PC-3 (cell line): Measurements from ENCODE around the gene PSMC6. TPM values are rescaled to one million over a fixed set of nuclear protein-coding genes. Genes with fewer than 3 reads are reported as not detected.
A peak's percentile ranks its signal among the peaks of the same experiment; 100 is the strongest.

Source experiments
- ATAC-seq: fragments of 200-7000 bp; cut with Tn5 transposase; 2 replicates; pipeline ENCODE4 v1.9.1; 2020; ENCODE audit warnings: mild to moderate bottlenecking, moderate library complexity
- BruUV-seq: library from RNA; stranded (reverse); fragments of 400-500 nt; replicated peaks from 2 replicates; lab custom pipeline; 2021; lab: Mats Ljungman, UMichigan
- CTCF ChIA-PET: fragments of 300-600 bp; sonication (Branson Sonifier 250); formaldehyde crosslinking; loops from one replicate; lab custom pipeline; 2022; ENCODE audit warnings: antibody characterized with exemption; lab: Charles Lee
- POLR2A ChIA-PET: fragments of 300-600 bp; sonication (Branson Sonifier 250); formaldehyde crosslinking; loops from one replicate; lab custom pipeline; 2022; ENCODE audit warnings: antibody characterized with exemption; ENCODE audit not compliant: unreplicated experiment; lab: Charles Lee
- DNase-seq: peaks from one replicate; pipeline ENCODE4 v3.0.0-alpha.2; 2015
- H2AFZ ChIP-seq: fragments of 300-600 bp; sonication (generic); 2 replicates; pipeline ENCODE4 v1.6.0; 2016; ENCODE audit warnings: antibody characterized with exemption, low read length
- H3F3A ChIP-seq: fragments of 300-600 bp; sonication (generic); one replicate; pipeline ENCODE4 v1.6.0; 2017; ENCODE audit warnings: antibody characterized with exemption, low read length, control low read depth, mild to moderate bottlenecking; ENCODE audit not compliant: unreplicated experiment
- H3K27ac ChIP-seq: fragments of 300-600 bp; sonication (generic); 2 replicates; pipeline ENCODE4 v1.5.1; 2016; ENCODE audit warnings: mild to moderate bottlenecking, low read length
- H3K27me3 ChIP-seq: fragments of 300-600 bp; sonication (generic); 2 replicates; pipeline ENCODE4 v1.6.1; 2016; ENCODE audit warnings: low read length, mixed read lengths
- H3K36me3 ChIP-seq: fragments of 300-600 bp; sonication (generic); 2 replicates; pipeline ENCODE4 v1.6.1; 2016; ENCODE audit warnings: low read depth, mixed run types, low read length, mixed read lengths
- H3K4me1 ChIP-seq: fragments of 300-600 bp; sonication (generic); 2 replicates; pipeline ENCODE4 v1.5.1; 2016; ENCODE audit warnings: low read length; ENCODE audit not compliant: insufficient read depth
- H3K4me2 ChIP-seq: fragments of 300-600 bp; sonication (generic); 2 replicates; pipeline ENCODE4 v1.6.0; 2016; ENCODE audit warnings: low read length
- H3K4me3 ChIP-seq: fragments of 300-600 bp; sonication (generic); 2 replicates; pipeline ENCODE4 v1.5.1; 2016; ENCODE audit warnings: mild to moderate bottlenecking, low read length, mixed read lengths
- H3K79me2 ChIP-seq: fragments of 300-600 bp; sonication (generic); 2 replicates; pipeline ENCODE4 v1.6.1; 2017; ENCODE audit warnings: low read length, mixed read lengths
- H3K9ac ChIP-seq: fragments of 300-600 bp; sonication (generic); 2 replicates; pipeline ENCODE4 v1.6.0; 2016; ENCODE audit warnings: mild to moderate bottlenecking, low read length
- H3K9me2 ChIP-seq: fragments of 300-600 bp; sonication (generic); replicated peaks from 2 replicates; pipeline ENCODE4 v1.6.1; 2016; ENCODE audit warnings: mixed run types, low read length, mixed read lengths
- H3K9me3 ChIP-seq: fragments of 300-600 bp; sonication (generic); 2 replicates; pipeline ENCODE4 v1.6.1; 2016; ENCODE audit warnings: low read length, mixed read lengths
- H4K20me1 ChIP-seq: fragments of 300-600 bp; sonication (generic); 2 replicates; pipeline ENCODE4 v1.6.1; 2016; ENCODE audit warnings: low read length, mixed read lengths
- CTCF ChIP-seq: fragments of 300-600 bp; sonication (generic); conservative IDR thresholded peaks from 2 replicates; pipeline ENCODE4 v1.5.1; 2017; ENCODE audit warnings: antibody characterized with exemption, low read depth, mild to moderate bottlenecking, low read length
- EZH2 ChIP-seq: fragments of 300-600 bp; sonication (generic); IDR thresholded peaks from one replicate; pipeline ENCODE4 v1.6.1; 2017; ENCODE audit warnings: antibody characterized with exemption, mild to moderate bottlenecking, low read length; ENCODE audit not compliant: unreplicated experiment
- EZH2phosphoT487 ChIP-seq: fragments of 300-600 bp; sonication (generic); IDR thresholded peaks from 2 replicates; pipeline ENCODE4 v1.6.1; 2018; ENCODE audit warnings: mild to moderate bottlenecking, antibody characterized with exemption, low read length, borderline replicate concordance
- intact Hi-C: fragments of 100-400 bp; cut with micrococcal nuclease; formaldehyde crosslinking; loops from 2 replicates; pipeline ENCODE4 v1.9.0; 2023
- total RNA-seq: library from RNA; depleted of rRNA; stranded (reverse); fragments of >200 nt; gene quantifications from 2 replicates; pipeline ENCODE4 v1.2.3, GENCODE V29; 2014

The PSMC6 gene
- total RNA-seq, 1 experiment from 2014 or later: 232 TPM

GRCh38 chr14:52767058-52767833, 60.2 kb downstream of the PSMC6 start:
- ChIA-PET POLR2A (interaction anchor here (0.6 to 0.8 kb wide), 3 partner anchors 24 to 184 kb away, joined by 3 to 7 read pairs (median 3); partner anchors contain the start of genes GNPNAT1 and PSMC6), CTCF (interaction anchor here (0.8 kb wide), 1 partner anchor 215 kb away, joined by 3 read pairs; the partner anchor contains the start of gene TXNDC16)
- Histone ChIP-seq H3K4me3 (no peak overlapping the region), H3K9me2 (no peaks in the 10 kb centered on the region), H4K20me1 (no peaks in the 10 kb centered on the region), H3K36me3 (peaks cover 19% of the 10 kb centered on the region; the same call in 1 of the 2 replicates), H2AFZ (no peak overlapping the region), H3K9ac (0 out of 2 replicates have a peak overlapping the region, but pooled peaks have one; percentile 3), H3K9me3 (no peaks in the 10 kb centered on the region), H3K27me3 (no peaks in the 10 kb centered on the region), H3F3A (peaks cover 7% of the 10 kb centered on the region), H3K79me2 (no peaks in the 10 kb centered on the region), H3K4me2 (peak overlapping the region; percentile 34), H3K27ac (peak overlapping the region; percentile 77), H3K4me1 (peaks cover 31% of the 10 kb centered on the region)
- ATAC-seq: peak; percentile 90
- intact Hi-C loops: no loop called here
- no TSS peak for BruUV-seq
- TF ChIP-seq CTCF (no peak), EZH2phosphoT487 (no peak), EZH2 (no peak)
- DNase-seq: peak; percentile 93

GRCh38 chr14:52769887-52770286, 62.9 kb downstream of the PSMC6 start:
- H3K9ac ChIP-seq: no peak overlapping the region
- H2AFZ ChIP-seq: no peak overlapping the region
- DNase-seq (peak; percentile 11), ATAC-seq (0 out of 2 replicates have a peak, but pooled peaks have one; percentile 14)
- H3K4me1 ChIP-seq: peaks cover 31% of the 10 kb centered on the region
- peaks cover 7% of the 10 kb centered on the region for H3F3A ChIP-seq
- POLR2A ChIA-PET: no interaction called here
- TF ChIP-seq EZH2phosphoT487 (no peak), EZH2 (no peak)
- no peaks in the 10 kb centered on the region for H3K9me3 ChIP-seq
- H3K79me2 ChIP-seq: no peaks in the 10 kb centered on the region
- no peaks in the 10 kb centered on the region for H3K27me3 ChIP-seq
- CTCF ChIA-PET: no interaction called here
- no TSS peak for BruUV-seq
- no peaks in the 10 kb centered on the region for H3K9me2 ChIP-seq
- no peaks in the 10 kb centered on the region for H4K20me1 ChIP-seq
- H3K36me3 ChIP-seq: peaks cover 33% of the 10 kb centered on the region; the same call in 1 of the 2 replicates
- intact Hi-C loops: no loop called here
- H3K4me3 ChIP-seq: no peak overlapping the region
- 0 out of 2 replicates have a peak overlapping the region, but pooled peaks have one; percentile 6 for H3K27ac ChIP-seq
- H3K4me2 ChIP-seq: no peak overlapping the region

- no peaks in the 10 kb centered on the region for H3K79me2 ChIP-seq
- no TSS peak for BruUV-seq
- peaks cover 7% of the 10 kb centered on the region; the same call in 1 of the 2 replicates for H4K20me1 ChIP-seq
- H3K9ac ChIP-seq: no peak overlapping the region
- DNase-seq (no peak), ATAC-seq (no peak)
- no peaks in the 10 kb centered on the region for H3K27me3 ChIP-seq
- no peak overlapping the region for H2AFZ ChIP-seq
- no peak overlapping the region for H3K27ac ChIP-seq
- H3F3A ChIP-seq: no peaks in the 10 kb centered on the region
- intact Hi-C loops: loop anchor here (2.0 kb wide), 1 partner anchor 14 kb away; no protein-coding TSS in a partner anchor
- H3K4me2 ChIP-seq: no peak overlapping the region
- H3K9me2 ChIP-seq: no peaks in the 10 kb centered on the region
- TF ChIP-seq EZH2 (no peak), CTCF (no peak), EZH2phosphoT487 (no peak)
- peaks cover 12% of the 10 kb centered on the region for H3K4me1 ChIP-seq
- H3K36me3 ChIP-seq: peaks cover 59% of the 10 kb centered on the region
- H3K9me3 ChIP-seq: no peaks in the 10 kb centered on the region
- H3K4me3 ChIP-seq: no peak overlapping the region
- ChIA-PET POLR2A (no interaction called here), CTCF (interaction anchor here (0.6 kb wide), 1 partner anchor 92 kb away, joined by 3 read pairs; no protein-coding TSS in a partner anchor)
These were observed 69.8 kb downstream of the PSMC6 start for GRCh38 chr14:52776816-52777215.
